ENCODE results near the gene HS6ST3.

DNA sequence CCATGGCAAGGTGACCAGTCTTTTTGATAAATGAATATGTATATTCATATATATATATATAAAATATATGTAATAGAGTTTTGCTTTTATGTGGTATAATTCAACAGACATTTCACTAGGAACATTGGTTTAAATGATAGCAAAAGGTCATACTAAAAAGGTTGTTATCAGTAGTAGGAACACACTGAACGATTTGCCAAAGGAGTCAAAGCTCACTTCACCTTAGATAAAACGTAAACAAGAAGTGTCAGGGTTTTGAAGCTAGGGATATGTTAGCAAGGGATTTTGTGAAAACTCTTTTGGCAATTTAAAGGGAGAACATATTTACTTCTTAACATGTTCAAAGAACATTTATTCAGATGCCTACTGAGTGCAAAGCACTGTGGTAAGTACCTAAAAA is 8.0 kb upstream of the HS6ST3 start:
- TF ChIP-seq, protein P1, sequence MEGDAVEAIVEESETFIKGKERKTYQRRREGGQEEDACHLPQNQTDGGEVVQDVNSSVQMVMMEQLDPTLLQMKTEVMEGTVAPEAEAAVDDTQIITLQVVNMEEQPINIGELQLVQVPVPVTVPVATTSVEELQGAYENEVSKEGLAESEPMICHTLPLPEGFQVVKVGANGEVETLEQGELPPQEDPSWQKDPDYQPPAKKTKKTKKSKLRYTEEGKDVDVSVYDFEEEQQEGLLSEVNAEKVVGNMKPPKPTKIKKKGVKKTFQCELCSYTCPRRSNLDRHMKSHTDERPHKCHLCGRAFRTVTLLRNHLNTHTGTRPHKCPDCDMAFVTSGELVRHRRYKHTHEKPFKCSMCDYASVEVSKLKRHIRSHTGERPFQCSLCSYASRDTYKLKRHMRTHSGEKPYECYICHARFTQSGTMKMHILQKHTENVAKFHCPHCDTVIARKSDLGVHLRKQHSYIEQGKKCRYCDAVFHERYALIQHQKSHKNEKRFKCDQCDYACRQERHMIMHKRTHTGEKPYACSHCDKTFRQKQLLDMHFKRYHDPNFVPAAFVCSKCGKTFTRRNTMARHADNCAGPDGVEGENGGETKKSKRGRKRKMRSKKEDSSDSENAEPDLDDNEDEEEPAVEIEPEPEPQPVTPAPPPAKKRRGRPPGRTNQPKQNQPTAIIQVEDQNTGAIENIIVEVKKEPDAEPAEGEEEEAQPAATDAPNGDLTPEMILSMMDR (IDR thresholded peaks at IDR 0.05): no peak
- no peak for TF ChIP-seq POLR2AphosphoS5 (IDR thresholded peaks at IDR 0.05)
- TF ChIP-seq POLR2A (IDR thresholded peaks at IDR 0.05): no peak

All from upper lobe of left lung (tissue), 4 donors.